GM10266 (cell line): ENCODE data around the gene OPHN1.

Experiments used
- DNase-seq: peaks from one replicate; pipeline ENCODE4 v3.0.0; 2012; ENCODE audit errors: extremely low spot score
- CTCF ChIP-seq: IDR thresholded peaks from 2 replicates; pipeline ENCODE4 v1.5.1; 2012; ENCODE audit warnings: mild to moderate bottlenecking, low read depth; ENCODE audit not compliant: control insufficient read depth, insufficient read depth; ENCODE audit errors: missing control alignments

Gene OPHN1

GRCh38 chrX:68190799-68191198 is 242.5 kb downstream of the OPHN1 start:
- DNase-seq = no peak
- TF ChIP-seq CTCF = no peak

- no peak for TF ChIP-seq CTCF
- DNase-seq = no peak
Observed at GRCh38 chrX:68186552-68187262, 246.6 kb downstream of the OPHN1 start.

GRCh38 chrX:68185161-68185560 is 248.1 kb downstream of the OPHN1 start:
- no peak for DNase-seq
- no peak for TF ChIP-seq CTCF

GRCh38 chrX:68183612-68184214 is 249.6 kb downstream of the OPHN1 start:
- TF ChIP-seq CTCF = no peak
- no peak for DNase-seq

DNA sequence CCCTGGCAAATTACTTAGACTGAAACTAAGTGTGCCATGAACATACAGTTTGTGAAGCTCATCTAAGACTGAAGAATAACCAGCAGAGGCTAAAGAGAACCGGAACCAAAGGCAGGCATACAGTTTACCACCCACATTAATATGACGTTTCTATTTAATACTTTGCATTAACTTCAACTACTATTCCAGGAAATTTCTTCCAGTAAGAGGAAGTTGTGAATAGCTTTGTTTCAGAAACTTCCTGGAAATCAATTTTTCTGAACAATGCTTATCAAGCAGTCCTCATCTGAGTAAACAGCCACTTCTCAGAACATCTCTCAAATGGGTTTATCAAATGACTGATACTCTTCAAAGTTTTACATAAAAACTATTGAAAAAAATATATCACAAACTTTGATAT is 252.7 kb downstream of the OPHN1 start:
- no peak for TF ChIP-seq CTCF
- DNase-seq = no peak

DNA sequence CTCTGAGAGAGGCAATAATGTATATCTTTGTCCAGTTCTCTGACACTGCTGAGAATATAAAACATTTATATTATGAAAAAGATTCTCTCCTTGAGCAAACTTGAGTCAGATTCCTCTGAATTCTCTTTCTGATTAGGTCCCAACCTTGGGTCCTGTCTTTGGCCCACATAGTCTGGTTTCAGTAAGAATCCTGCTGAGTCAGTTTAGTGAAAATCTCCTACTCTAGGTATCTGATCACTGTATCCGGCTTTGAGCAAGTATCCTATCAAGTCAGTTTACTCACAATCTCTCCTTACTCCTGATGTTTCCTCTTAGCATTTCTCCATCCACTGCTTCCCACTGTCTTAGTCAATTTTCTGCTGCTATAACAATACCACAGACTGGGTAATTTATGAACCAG is 253.9 kb downstream of the OPHN1 start:
- no peak for TF ChIP-seq CTCF
- no peak for DNase-seq

- DNase-seq = no peak
- no peak for TF ChIP-seq CTCF
Observed at GRCh38 chrX:68177542-68177941, 255.8 kb downstream of the OPHN1 start.
